ENCODE results near the gene NUTF2.
"Not testable (repeated sequence)": the region's sequence is repeated elsewhere in the genome, so short reads cannot be mapped to it uniquely, and the experiment has no call there.

NUTF2 gene

DNA sequence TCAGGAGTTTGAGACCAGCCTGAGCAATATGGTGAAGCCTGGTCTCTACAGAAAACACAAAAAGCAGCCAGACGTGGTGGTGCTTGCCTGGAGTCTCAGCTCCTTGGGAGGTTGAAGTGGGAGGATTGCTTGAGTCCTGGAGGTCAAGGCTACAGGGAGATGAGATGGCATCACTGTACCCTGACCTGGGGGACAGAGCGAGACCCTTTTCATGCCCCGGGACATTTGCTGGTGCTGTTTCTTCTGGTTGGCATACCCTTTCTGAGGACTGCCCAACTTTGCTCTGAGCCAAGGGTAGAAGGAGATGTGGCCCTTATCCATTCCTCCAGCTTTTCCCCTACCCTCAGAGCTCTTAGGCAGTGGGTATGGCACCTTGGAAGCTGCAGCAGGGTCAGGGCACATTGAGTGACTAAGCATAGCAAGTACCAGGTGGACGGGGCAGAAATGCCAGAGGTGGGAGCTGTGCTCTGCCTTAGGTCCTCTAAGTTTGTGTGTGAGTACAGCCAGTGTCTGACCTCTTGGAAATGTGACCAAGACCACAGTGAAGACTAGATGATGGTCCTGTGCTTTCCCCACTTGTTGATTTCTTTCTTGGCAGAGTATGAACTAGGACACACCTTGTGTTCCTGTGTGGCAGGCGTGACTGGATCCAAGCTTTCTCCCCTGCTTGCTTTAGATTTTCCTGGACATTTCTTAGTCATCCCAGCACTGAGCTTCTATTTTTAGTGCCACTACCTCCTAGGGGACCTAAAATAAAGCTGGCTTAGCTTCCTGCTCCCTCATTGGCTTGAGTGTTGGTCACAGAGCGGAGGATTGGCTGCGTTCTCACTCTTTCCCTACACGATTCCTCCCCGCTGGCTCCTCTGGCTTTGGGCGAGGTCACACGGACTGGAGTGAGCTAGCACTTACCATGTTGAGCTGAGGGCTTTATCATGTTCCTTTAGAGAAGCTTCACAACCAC, 16.2 kb downstream of the NUTF2 start:
- peaks cover 54% of the 10 kb centered on the region for H3K36me3 ChIP-seq (replicated peaks)
- H3K4me3 ChIP-seq = no peak overlapping the region
- in situ Hi-C loops (cut with MboI; ENCODE audit: low sequenced_read_pairs) = no loop called here
- H3K27me3 ChIP-seq (ENCODE audit: low read depth) = no peaks in the 10 kb centered on the region
- no peak for DNase-seq (ENCODE audit: low spot score in 2 of 2)
- no peaks in the 10 kb centered on the region for H3K4me1 ChIP-seq
- no peaks in the 10 kb centered on the region for H3K9me3 ChIP-seq

DNA sequence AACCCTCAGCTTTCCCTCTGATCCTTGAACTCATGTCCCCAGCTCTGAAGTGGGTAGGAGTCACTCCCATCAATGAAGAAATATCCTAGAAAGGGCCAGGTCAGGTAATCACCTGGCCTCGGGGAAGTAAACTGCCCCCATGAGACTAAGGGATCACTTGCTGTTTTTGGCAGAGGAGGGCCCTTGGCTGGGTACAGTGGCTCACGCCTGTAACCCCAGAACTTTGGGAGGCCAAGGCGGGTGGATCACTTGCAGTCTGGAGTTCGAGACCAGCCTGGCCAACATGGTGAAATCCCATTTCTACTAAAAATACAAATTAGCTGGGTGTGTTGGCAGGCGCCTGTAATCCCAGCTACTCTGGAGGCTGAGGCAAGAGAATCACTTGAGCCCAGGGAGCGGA, 17.3 kb downstream of the NUTF2 start:
- peaks cover 65% of the 10 kb centered on the region for H3K36me3 ChIP-seq (replicated peaks)
- H3K4me1 ChIP-seq; H3K9me3 ChIP-seq; in situ Hi-C loops (cut with MboI; ENCODE audit: low sequenced_read_pairs); H3K27me3 ChIP-seq (ENCODE audit: low read depth); H3K4me3 ChIP-seq; DNase-seq (ENCODE audit: low spot score in 2 of 2): not testable (repeated sequence)

DNA sequence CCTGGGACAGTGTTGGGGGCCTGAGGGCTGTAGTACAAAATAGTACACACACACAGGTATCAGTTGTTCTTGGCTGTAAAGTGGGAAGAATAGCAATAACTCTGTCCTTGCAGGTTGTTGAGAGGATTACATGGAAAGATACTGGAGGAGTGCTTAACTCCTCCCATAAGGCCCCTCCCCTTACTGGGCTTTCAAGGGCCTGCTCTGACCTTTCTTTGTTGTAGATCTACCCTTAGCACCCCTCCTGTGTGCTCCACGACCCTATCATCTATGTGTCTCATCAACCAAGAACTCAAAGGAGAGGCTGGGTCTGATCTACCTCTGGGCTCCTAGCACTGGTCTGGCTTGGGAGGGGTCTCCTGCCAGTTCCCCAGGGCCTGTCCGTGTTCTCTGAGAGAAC, 17.9 kb downstream of the NUTF2 start:
- no peak for DNase-seq (ENCODE audit: low spot score in 2 of 2)
- H3K27me3 ChIP-seq (ENCODE audit: low read depth) = no peaks in the 10 kb centered on the region
- in situ Hi-C loops (cut with MboI; ENCODE audit: low sequenced_read_pairs) = no loop called here
- no peaks in the 10 kb centered on the region for H3K9me3 ChIP-seq
- no peak overlapping the region for H3K4me3 ChIP-seq
- peaks cover 71% of the 10 kb centered on the region for H3K36me3 ChIP-seq (replicated peaks)
- no peaks in the 10 kb centered on the region for H3K4me1 ChIP-seq

GRCh38 chr16:67865318-67865717, 18.6 kb downstream of the NUTF2 start:
- H3K27me3 ChIP-seq (ENCODE audit: low read depth) = no peaks in the 10 kb centered on the region
- H3K36me3 ChIP-seq (replicated peaks) = peaks cover 74% of the 10 kb centered on the region
- H3K4me1 ChIP-seq = no peaks in the 10 kb centered on the region
- H3K4me3 ChIP-seq = no peak overlapping the region
- in situ Hi-C loops (cut with MboI; ENCODE audit: low sequenced_read_pairs) = no loop called here
- no peaks in the 10 kb centered on the region for H3K9me3 ChIP-seq
- DNase-seq (ENCODE audit: low spot score in 2 of 2) = peak in 1 of 2 experiments; percentile 38

DNA sequence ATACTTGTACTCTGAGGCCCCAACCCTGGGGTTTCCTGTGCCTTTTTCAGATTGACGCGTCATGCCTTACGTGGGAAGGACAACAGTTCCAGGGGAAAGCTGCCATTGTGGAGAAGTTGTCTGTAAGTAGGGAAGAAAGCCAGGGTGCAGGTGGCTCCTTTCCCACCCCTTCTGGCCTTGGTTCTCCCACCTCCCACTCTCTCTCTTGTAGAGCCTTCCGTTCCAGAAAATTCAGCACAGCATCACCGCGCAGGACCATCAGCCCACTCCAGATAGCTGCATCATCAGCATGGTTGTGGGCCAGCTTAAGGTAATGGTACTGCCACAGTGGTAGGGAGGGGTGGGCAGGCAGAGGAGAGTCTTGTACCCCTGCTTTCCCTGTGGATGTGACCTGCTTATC, 21.6 kb downstream of the NUTF2 start:
- H3K27me3 ChIP-seq (ENCODE audit: low read depth) = no peaks in the 10 kb centered on the region
- peaks cover 4% of the 10 kb centered on the region; the same call in 1 of the 2 replicates for H3K4me1 ChIP-seq
- no peak overlapping the region for H3K4me3 ChIP-seq
- DNase-seq (ENCODE audit: low spot score in 2 of 2) = no peak
- in situ Hi-C loops (cut with MboI; ENCODE audit: low sequenced_read_pairs) = no loop called here
- peaks cover 74% of the 10 kb centered on the region for H3K36me3 ChIP-seq (replicated peaks)
- H3K9me3 ChIP-seq = no peaks in the 10 kb centered on the region

- no peaks in the 10 kb centered on the region for H3K27me3 ChIP-seq (ENCODE audit: low read depth)
- no peak for DNase-seq (ENCODE audit: low spot score in 2 of 2)
- no peaks in the 10 kb centered on the region for H3K9me3 ChIP-seq
- H3K4me3 ChIP-seq = no peak overlapping the region
- peaks cover 11% of the 10 kb centered on the region for H3K4me1 ChIP-seq
- in situ Hi-C loops (cut with MboI; ENCODE audit: low sequenced_read_pairs) = no loop called here
- peaks cover 72% of the 10 kb centered on the region for H3K36me3 ChIP-seq (replicated peaks)
These were observed 22.9 kb downstream of the NUTF2 start for GRCh38 chr16:67869653-67870052.

- H3K4me3 ChIP-seq = no peak overlapping the region
- no peaks in the 10 kb centered on the region for H3K27me3 ChIP-seq (ENCODE audit: low read depth)
- H3K36me3 ChIP-seq (replicated peaks) = peaks cover 64% of the 10 kb centered on the region
- H3K4me1 ChIP-seq = peaks cover 11% of the 10 kb centered on the region
- no peaks in the 10 kb centered on the region for H3K9me3 ChIP-seq
- no peak for DNase-seq (ENCODE audit: low spot score in 2 of 2)
- in situ Hi-C loops (cut with MboI; ENCODE audit: low sequenced_read_pairs) = no loop called here
These were observed 24.5 kb downstream of the NUTF2 start for GRCh38 chr16:67871256-67871655.

- no peak for DNase-seq (ENCODE audit: low spot score in 2 of 2)
- Histone ChIP-seq H3K27me3 (ENCODE audit: low read depth) (no peaks in the 10 kb centered on the region), H3K36me3 (replicated peaks) (peaks cover 63% of the 10 kb centered on the region), H3K4me3 (peak overlapping the region; percentile 89; the same call in 1 of the 2 replicates), H3K9me3 (no peaks in the 10 kb centered on the region), H3K4me1 (peaks cover 11% of the 10 kb centered on the region)
- in situ Hi-C loops (cut with MboI; ENCODE audit: low sequenced_read_pairs) = no loop called here
These were observed 25.4 kb downstream of the NUTF2 start for GRCh38 chr16:67872131-67872630.

DNA sequence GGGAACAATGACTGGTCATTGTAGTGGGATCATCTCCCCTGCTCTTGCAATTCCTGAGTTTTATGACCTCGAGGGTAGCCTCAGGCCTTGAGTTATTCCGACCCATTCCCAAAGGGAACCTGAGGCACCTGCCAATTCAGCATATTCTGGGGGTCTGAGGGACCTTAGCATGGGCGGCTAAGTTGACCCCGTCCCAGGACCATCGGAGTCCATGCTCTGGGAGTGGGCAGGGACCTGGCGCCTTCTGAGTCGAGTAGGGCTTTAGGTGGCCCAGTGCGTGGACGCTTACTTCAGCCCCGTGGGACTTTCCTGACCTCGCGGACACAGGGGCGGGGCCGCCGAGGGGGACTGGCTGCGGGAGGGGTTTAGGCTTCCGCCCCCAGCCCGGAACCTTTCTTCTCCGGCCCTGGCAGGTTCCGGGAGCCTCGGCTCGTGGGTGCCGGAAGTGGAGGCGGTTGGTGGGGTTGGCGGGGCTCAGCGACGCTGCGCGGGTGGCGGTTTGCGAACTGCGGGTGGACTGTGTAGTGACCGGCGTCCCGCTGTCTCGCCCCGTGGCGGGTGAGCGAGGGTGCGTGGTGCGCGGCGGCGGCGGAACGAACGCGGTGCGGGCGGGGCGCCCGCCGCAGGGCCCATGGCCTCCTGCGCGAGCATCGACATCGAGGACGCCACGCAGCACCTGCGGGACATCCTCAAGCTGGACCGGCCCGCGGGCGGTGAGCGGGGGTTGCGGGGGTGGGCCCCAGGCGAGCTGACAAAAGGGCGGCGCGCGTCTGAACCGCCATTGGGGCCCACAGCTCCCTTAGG, 26.1 kb downstream of the NUTF2 start, which contains the start of gene EDC4:
Gene EDC4 (plus strand): TSS at position 422 of the 804 bp plus-strand sequence. CDS start 210 bp downstream, at position 632.
- H3K27me3 ChIP-seq (ENCODE audit: low read depth) = no peaks in the 10 kb centered on the region
- H3K36me3 ChIP-seq (replicated peaks) = peaks cover 63% of the 10 kb centered on the region
- peak; percentile 61 to 88 for DNase-seq (ENCODE audit: low spot score in 2 of 2)
- in situ Hi-C loops (cut with MboI; ENCODE audit: low sequenced_read_pairs) = no loop called here
- peak within 1 kb of the TSS; percentile 89 for H3K4me3 ChIP-seq
- H3K9me3 ChIP-seq = no peaks in the 10 kb centered on the region
- H3K4me1 ChIP-seq = peaks cover 11% of the 10 kb centered on the region

- Histone ChIP-seq H3K9me3 (no peaks in the 10 kb centered on the region), H3K4me1 (peaks cover 11% of the 10 kb centered on the region), H3K4me3 (peak overlapping the region; percentile 89), H3K36me3 (replicated peaks) (peaks cover 63% of the 10 kb centered on the region), H3K27me3 (ENCODE audit: low read depth) (no peaks in the 10 kb centered on the region)
- in situ Hi-C loops (cut with MboI; ENCODE audit: low sequenced_read_pairs) = no loop called here
- DNase-seq (ENCODE audit: low spot score in 2 of 2) = peak in 1 of 2 experiments; percentile 24
These were observed 27.0 kb downstream of the NUTF2 start for GRCh38 chr16:67873435-67874370.

DNA sequence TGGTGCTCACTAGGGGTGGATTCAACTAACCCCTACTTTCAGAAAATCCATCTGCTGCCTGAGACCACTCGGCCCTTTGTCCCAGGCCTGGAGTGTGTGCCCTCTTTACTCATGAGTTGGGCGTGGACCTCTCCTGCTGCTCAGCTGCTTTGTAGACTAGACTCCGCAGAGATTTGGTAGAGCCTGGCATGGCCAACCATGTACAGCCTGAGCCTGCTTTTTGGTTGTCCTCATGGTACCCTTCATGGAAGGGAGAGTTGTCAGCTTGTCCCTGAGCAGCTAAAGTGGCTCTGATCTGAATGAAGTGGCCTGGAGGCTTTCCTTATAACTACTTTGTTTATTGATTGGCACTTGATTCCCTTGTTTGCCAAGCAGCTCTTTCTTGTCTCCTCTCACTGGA, 27.6 kb downstream of the NUTF2 start:
- Histone ChIP-seq H3K4me3 (peak overlapping the region; percentile 89), H3K36me3 (replicated peaks) (peaks cover 63% of the 10 kb centered on the region)
- in situ Hi-C loops (cut with MboI; ENCODE audit: low sequenced_read_pairs) = no loop called here

GRCh38 chr16:67877064-67877463, 30.3 kb downstream of the NUTF2 start:
- Histone ChIP-seq H3K4me1 (peaks cover 11% of the 10 kb centered on the region), H3K36me3 (replicated peaks) (peaks cover 66% of the 10 kb centered on the region), H3K4me3 (no peak overlapping the region), H3K9me3 (no peaks in the 10 kb centered on the region), H3K27me3 (ENCODE audit: low read depth) (no peaks in the 10 kb centered on the region)
- no peak for DNase-seq (ENCODE audit: low spot score in 2 of 2)
- in situ Hi-C loops (cut with MboI; ENCODE audit: low sequenced_read_pairs) = no loop called here

More for the DNA sequence above, 27.6 kb downstream of the NUTF2 start:
- Histone ChIP-seq H3K27me3 (ENCODE audit: low read depth) (no peaks in the 10 kb centered on the region), H3K9me3 (no peaks in the 10 kb centered on the region), H3K4me1 (peaks cover 11% of the 10 kb centered on the region)
- no peak for DNase-seq (ENCODE audit: low spot score in 2 of 2)

DNA sequence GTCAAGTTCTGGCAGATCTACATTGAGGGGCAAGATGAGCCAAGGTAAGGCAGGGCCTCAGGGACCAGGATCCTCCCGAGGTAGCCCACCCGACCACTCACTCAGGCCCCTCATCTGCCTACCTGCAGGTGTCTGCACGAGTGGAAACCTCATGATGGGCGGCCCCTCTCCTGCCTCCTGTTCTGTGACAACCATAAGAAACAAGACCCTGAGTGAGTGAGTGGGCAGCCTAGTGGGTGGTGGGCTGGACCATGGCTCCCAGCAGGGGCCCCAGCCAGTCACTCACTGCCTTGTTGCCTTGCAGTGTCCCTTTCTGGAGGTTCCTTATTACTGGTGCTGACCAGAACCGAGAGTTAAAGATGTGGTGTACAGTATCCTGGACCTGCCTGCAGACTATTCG, 31.5 kb downstream of the NUTF2 start:
- H3K4me3 ChIP-seq = no peak overlapping the region
- H3K27me3 ChIP-seq (ENCODE audit: low read depth) = no peaks in the 10 kb centered on the region
- H3K4me1 ChIP-seq = peaks cover 6% of the 10 kb centered on the region
- DNase-seq (ENCODE audit: low spot score in 2 of 2) = no peak
- H3K36me3 ChIP-seq (replicated peaks) = peaks cover 73% of the 10 kb centered on the region
- in situ Hi-C loops (cut with MboI; ENCODE audit: low sequenced_read_pairs) = no loop called here
- no peaks in the 10 kb centered on the region for H3K9me3 ChIP-seq

All from HAP-1 (cell line).